Epithelial cell of esophagus (primary cell): Measurements from ENCODE around the gene GRP.

Experiments
- DNase-seq: peaks from one replicate; pipeline ENCODE4 v3.0.0; 2010; ENCODE audit warnings: low read depth
- H3K4me3 ChIP-seq: 2 replicates; pipeline ENCODE4 v1.5.1; 2011; ENCODE audit warnings: mild to moderate bottlenecking, low read length, control low read depth
- CTCF ChIP-seq: IDR thresholded peaks from 2 replicates; pipeline ENCODE4 v1.5.1; 2011; ENCODE audit warnings: low read depth, mild to moderate bottlenecking, low read length, control low read depth, inconsistent platforms; ENCODE audit not compliant: insufficient read depth; ENCODE audit errors: missing control alignments

GRP gene

GRCh38 chr18:59266886-59267502 lies 47.0 kb downstream of the GRP start:
- DNase-seq, result no peak
- no peak overlapping the region for H3K4me3 ChIP-seq
- TF ChIP-seq CTCF, result no peak

- DNase-seq, result peak; percentile 23
- H3K4me3 ChIP-seq, result no peak overlapping the region
- no peak for TF ChIP-seq CTCF
Measured at GRCh38 chr18:59267503-59268126, 47.7 kb downstream of the GRP start.

- TF ChIP-seq CTCF, result no peak
- no peak overlapping the region for H3K4me3 ChIP-seq
Measured at GRCh38 chr18:59268127-59268720, 48.3 kb downstream of the GRP start.

GRCh38 chr18:59268721-59269562 lies 49.0 kb downstream of the GRP start:
- no peak for TF ChIP-seq CTCF
- H3K4me3 ChIP-seq, result no peak overlapping the region
- DNase-seq, result peak; percentile 48

More at GRCh38 chr18:59268127-59268720, 48.3 kb downstream of the GRP start:
- no peak for DNase-seq

GRCh38 chr18:59269563-59270119 lies 49.7 kb downstream of the GRP start:
- DNase-seq, result no peak
- H3K4me3 ChIP-seq, result no peak overlapping the region
- no peak for TF ChIP-seq CTCF

GRCh38 chr18:59270689-59271257 lies 50.8 kb downstream of the GRP start:
- no peak for DNase-seq
- H3K4me3 ChIP-seq, result no peak overlapping the region

More at GRCh38 chr18:59270689-59271257, 50.8 kb downstream of the GRP start:
- no peak for TF ChIP-seq CTCF
